ENCODE results near the gene ZNF746. TPM values are rescaled to one million over a fixed set of nuclear protein-coding genes. Genes with fewer than 3 reads are reported as not detected.

Gene ZNF746
- 10 to 100 TPM; 49.3 to 56.7 TPM for total RNA-seq
- 32.1 TPM for polyA plus RNA-seq (ENCODE audit: insufficient read depth, low read depth, low replicate concordance)
- long read RNA-seq, donor 1, partial matches to known transcripts, result 0 of 4 reads
- long read RNA-seq, donor 1, other reads (novel, unspliced or antisense), result 0 of 4 reads
- long read RNA-seq, donor 2, partial matches to known transcripts, result 0 of 3 reads
- long read RNA-seq, donor 2, other reads (novel, unspliced or antisense), result 0 of 3 reads

DNA sequence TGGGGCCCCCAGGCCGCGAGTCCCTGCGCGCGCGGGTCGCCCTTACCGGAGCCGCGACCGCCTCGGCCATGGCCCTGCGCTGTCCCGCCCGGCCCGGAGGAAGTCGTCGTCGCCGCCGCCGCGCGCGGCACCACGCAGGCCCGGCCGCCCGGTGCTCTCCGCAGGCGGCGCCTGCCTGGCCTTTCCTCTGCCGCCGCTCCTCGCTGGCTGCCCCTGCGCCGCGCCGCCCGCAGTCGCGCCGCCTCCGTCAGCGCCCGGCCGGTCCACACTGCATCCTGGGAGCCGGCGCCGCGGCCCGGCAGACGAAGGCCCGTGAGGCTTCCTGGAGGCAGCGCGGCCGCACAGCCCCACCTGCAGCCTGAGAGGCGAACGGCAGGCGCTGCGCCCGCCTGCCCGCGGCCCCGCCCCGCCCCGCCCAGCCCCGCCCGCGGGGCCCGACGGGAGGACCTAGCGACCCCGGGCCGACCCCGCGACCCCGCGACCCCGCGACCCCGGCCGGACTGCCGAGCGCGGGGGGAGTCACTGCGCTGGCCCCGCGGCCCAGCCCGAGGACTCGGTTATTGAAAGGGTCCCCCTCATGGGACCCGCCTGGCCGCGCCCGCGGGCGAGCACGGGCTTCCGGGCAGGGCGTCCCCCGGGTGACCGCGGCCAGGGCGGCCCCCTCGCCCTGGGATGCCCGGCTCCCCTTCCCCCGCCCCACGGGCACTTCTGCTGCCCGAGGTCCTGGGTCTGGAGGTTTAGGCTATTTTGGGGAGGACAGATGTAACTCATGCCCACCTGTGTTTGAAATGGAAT lies at the start of gene ZNF746:
ZNF746 (minus strand) TSS at position 343 of the 795 bp plus-strand sequence; CDS start at position 70, 273 bp downstream.
- peak within 1 kb of the TSS; percentile 86 to 95 for H3K27ac ChIP-seq
- WGBS, 2 donors, result 0% methylated on average over 30 of the region's 109 CpGs; no CpG with 5 or more reads in 1 of the 2 donors
- TF ChIP-seq POLR2A (IDR thresholded peaks at IDR 0.05), result no peak
- TF ChIP-seq, protein P1, sequence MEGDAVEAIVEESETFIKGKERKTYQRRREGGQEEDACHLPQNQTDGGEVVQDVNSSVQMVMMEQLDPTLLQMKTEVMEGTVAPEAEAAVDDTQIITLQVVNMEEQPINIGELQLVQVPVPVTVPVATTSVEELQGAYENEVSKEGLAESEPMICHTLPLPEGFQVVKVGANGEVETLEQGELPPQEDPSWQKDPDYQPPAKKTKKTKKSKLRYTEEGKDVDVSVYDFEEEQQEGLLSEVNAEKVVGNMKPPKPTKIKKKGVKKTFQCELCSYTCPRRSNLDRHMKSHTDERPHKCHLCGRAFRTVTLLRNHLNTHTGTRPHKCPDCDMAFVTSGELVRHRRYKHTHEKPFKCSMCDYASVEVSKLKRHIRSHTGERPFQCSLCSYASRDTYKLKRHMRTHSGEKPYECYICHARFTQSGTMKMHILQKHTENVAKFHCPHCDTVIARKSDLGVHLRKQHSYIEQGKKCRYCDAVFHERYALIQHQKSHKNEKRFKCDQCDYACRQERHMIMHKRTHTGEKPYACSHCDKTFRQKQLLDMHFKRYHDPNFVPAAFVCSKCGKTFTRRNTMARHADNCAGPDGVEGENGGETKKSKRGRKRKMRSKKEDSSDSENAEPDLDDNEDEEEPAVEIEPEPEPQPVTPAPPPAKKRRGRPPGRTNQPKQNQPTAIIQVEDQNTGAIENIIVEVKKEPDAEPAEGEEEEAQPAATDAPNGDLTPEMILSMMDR (IDR thresholded peaks at IDR 0.05), result peak; percentile 35 to 66 (median 37)
- no peaks in the 10 kb centered on the region for H3K27me3 ChIP-seq
- no peaks in the 10 kb centered on the region for H3K36me3 ChIP-seq (ENCODE audit: low read depth, missing control alignments)
- no peaks in the 10 kb centered on the region for H3K9me3 ChIP-seq
- intact Hi-C loops (cut with DNase I; ENCODE audit: low total_unique reads), result no loop called here
- peak; percentile 82 for DNase-seq
- peak within 1 kb of the TSS; percentile 81 for H3K4me3 ChIP-seq
- H3K4me1 ChIP-seq, result peaks cover 10% of the 10 kb centered on the region

DNA sequence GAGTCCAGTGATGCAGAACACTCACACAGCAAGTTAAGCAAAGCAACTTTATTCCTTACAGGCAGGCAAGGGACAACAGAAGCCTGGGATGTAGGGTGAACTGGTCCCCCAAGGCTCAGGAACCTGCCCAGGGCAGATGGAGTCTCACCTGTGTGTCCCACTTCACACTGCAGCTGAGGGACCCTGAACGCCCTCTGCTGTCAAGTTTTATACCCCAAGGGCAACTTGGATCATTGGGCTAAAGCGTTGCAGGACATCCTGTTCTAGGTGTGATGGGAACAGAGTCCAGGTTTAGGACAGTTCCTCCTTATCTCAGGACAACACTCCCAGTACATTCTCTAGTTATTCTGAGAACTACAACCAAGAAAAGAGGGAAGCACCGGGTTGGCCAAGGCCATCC lies 49.5 kb upstream of the ZNF746 start:
- WGBS, 2 donors, result 83 to 84% methylated on average over 1 to 3 of the region's 3 CpGs
- no peak for DNase-seq
- Histone ChIP-seq H3K27ac (no peak overlapping the region), H3K9me3 (no peaks in the 10 kb centered on the region), H3K4me3 (no peak overlapping the region), H3K27me3 (no peaks in the 10 kb centered on the region), H3K4me1 (no peaks in the 10 kb centered on the region), H3K36me3 (ENCODE audit: low read depth, missing control alignments) (no peaks in the 10 kb centered on the region)
- no peak for TF ChIP-seq POLR2A (IDR thresholded peaks at IDR 0.05)
- TF ChIP-seq, protein P1 (IDR thresholded peaks at IDR 0.05), result no peak
- intact Hi-C loops (cut with DNase I; ENCODE audit: low total_unique reads), result no loop called here

DNA sequence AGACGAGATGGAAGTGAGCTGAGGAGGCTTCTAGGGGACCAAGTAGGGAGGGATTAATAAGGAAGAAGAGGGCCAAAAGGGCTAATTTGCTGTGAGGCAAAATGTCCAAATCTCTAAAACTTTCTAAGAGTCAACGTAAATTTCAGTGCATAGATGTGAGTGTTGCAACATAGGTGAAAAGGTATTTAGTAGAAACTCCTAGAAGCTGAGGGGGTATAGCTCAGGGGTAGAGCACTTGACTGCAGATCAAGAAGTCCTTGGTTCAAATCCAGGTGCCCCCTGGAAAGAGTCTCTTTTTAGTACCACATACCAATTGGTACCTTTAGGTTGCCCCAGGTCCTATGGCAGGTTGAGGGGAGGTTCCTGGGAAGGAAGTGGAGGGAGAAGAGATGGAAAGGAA lies 48.7 kb upstream of the ZNF746 start:
- no peak overlapping the region for H3K27ac ChIP-seq
- intact Hi-C loops (cut with DNase I; ENCODE audit: low total_unique reads), result no loop called here
- no peaks in the 10 kb centered on the region for H3K27me3 ChIP-seq
- WGBS, 2 donors, result 82 to 83% methylated on average over 2 of the region's 2 CpGs
- H3K9me3 ChIP-seq, result no peaks in the 10 kb centered on the region
- H3K36me3 ChIP-seq (ENCODE audit: low read depth, missing control alignments), result no peaks in the 10 kb centered on the region
- no peak for DNase-seq
- H3K4me3 ChIP-seq, result no peak overlapping the region
- no peaks in the 10 kb centered on the region for H3K4me1 ChIP-seq
- no peak for TF ChIP-seq POLR2A (IDR thresholded peaks at IDR 0.05)
- TF ChIP-seq, protein P1 (IDR thresholded peaks at IDR 0.05), result no peak

DNA sequence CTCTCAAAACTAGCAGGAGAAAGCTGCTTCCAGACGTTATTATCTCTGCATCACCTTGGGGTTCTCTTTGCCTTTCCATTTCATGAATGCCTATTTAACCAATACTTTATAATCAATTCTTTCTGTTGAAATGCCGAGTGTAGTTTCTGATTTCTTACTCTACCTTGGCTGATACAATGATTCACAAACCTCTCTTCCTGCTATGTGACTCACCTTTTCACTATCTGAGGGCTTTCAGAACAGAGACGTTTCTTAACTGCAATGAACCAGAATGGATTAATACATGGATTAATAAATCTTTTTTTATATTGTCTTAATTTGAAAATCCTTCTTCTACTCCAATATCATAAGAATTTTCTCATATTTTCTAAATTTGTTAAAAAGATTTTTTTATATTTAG lies 46.4 kb upstream of the ZNF746 start:
- no peaks in the 10 kb centered on the region for H3K9me3 ChIP-seq
- no peak for DNase-seq
- H3K27ac ChIP-seq, result no peak overlapping the region
- WGBS, 2 donors, result 49 to 61% methylated on average over 3 of the region's 3 CpGs
- intact Hi-C loops (cut with DNase I; ENCODE audit: low total_unique reads), result no loop called here
- H3K4me3 ChIP-seq, result no peak overlapping the region
- H3K4me1 ChIP-seq, result no peaks in the 10 kb centered on the region
- H3K36me3 ChIP-seq (ENCODE audit: low read depth, missing control alignments), result no peaks in the 10 kb centered on the region
- H3K27me3 ChIP-seq, result no peaks in the 10 kb centered on the region
- TF ChIP-seq POLR2A (IDR thresholded peaks at IDR 0.05), result no peak
- TF ChIP-seq, protein P1 (IDR thresholded peaks at IDR 0.05), result no peak

All from testis (tissue), 5 donors.